AG04449 (cell line): ENCODE data around the gene ARMC5.

Source experiments
- CTCF ChIA-PET: fragments of 350-600 bp; formaldehyde crosslinking; extraction: SDS; loops from one replicate; lab custom pipeline; 2021; ENCODE audit warnings: antibody characterized with exemption; lab: Yijun Ruan, JAX
- POLR2A ChIA-PET: fragments of 400-600, 350-600 bp; formaldehyde crosslinking; extraction: SDS; loops from one replicate; lab custom pipeline; 2020; ENCODE audit warnings: antibody characterized with exemption, inconsistent platforms; lab: Yijun Ruan, JAX
- DNase-seq: peaks from one replicate; pipeline ENCODE4 v3.0.0-alpha.2; 2010; ENCODE audit warnings: low read depth, low spot score
- H3K4me3 ChIP-seq: 2 replicates; pipeline ENCODE4 v1.5.1; 2011; ENCODE audit warnings: low read depth, mild to moderate bottlenecking, control low read depth, low read length
- TF ChIP-seq, protein P1 (sequence below): IDR thresholded peaks from one replicate; pipeline ENCODE4 v1.5.1; 2011; ENCODE audit warnings: mild to moderate bottlenecking, moderate library complexity, low read length, control low read depth, inconsistent platforms; ENCODE audit not compliant: insufficient read depth; ENCODE audit errors: missing control alignments

The ARMC5 gene

DNA sequence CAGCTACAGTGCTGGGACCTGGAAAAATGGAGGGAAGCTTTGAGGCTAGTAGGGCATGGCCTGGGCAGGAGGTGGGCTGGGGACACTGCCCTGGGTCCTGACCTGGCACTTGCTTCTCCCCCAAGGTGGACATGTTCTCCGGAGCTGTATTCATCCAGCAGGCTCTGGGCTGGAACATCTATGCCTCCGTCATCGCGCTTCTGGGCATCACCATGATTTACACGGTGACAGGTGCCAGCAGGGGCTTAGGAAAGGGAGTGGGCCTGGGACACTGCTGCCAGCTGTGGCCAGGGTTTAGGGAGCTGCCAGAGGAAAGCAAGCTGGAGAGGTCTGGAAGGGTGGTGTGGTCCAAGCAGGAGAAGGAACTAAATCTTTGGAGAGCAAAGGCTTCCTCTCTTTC lies 26.7 kb downstream of the ARMC5 start:
- ChIA-PET POLR2A (interaction anchor here (1.0 kb wide), 1 partner anchor 24 kb away, joined by 3 read pairs; no protein-coding TSS in a partner anchor), CTCF (interaction anchor here (1.5 to 2.8 kb wide), 3 partner anchors 11 to 383 kb away, joined by 4 to 11 read pairs (median 10); partner anchors contain the start of gene ARMC5)
- no peak for DNase-seq
- no peak overlapping the region for H3K4me3 ChIP-seq
- TF ChIP-seq, protein P1, sequence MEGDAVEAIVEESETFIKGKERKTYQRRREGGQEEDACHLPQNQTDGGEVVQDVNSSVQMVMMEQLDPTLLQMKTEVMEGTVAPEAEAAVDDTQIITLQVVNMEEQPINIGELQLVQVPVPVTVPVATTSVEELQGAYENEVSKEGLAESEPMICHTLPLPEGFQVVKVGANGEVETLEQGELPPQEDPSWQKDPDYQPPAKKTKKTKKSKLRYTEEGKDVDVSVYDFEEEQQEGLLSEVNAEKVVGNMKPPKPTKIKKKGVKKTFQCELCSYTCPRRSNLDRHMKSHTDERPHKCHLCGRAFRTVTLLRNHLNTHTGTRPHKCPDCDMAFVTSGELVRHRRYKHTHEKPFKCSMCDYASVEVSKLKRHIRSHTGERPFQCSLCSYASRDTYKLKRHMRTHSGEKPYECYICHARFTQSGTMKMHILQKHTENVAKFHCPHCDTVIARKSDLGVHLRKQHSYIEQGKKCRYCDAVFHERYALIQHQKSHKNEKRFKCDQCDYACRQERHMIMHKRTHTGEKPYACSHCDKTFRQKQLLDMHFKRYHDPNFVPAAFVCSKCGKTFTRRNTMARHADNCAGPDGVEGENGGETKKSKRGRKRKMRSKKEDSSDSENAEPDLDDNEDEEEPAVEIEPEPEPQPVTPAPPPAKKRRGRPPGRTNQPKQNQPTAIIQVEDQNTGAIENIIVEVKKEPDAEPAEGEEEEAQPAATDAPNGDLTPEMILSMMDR = no peak

DNA sequence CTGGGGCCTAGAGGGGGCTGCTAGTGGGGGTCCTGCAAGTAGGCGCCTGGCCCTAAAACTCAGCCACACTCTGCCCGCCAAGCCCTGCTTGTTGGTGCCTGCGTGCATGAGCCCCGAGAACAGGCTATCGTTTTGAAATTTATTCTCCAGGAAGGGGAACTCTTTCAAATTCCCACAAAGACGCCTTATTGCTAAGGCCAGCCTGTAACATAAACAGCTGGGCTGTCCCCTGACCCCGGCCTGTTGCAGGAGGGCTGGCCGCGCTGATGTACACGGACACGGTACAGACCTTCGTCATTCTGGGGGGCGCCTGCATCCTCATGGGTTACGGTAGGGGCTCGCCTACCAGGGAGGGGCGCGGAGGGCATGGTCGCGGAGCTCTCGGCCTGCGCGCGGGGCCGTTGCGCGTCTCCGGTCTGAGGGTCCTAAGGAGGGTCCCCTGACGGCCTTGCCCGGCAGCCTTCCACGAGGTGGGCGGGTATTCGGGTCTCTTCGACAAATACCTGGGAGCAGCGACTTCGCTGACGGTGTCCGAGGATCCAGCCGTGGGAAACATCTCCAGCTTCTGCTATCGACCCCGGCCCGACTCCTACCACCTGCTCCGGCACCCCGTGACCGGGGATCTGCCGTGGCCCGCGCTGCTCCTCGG lies 27.9 kb downstream of the ARMC5 start:
- POLR2A ChIA-PET = interaction anchor here (1.1 to 2.4 kb wide), 3 partner anchors 13 to 226 kb away, joined by 4 to 8 read pairs (median 5); partner anchors contain the start of gene RUSF1
- TF ChIP-seq, protein P1 = no peak
- DNase-seq = no peak
- CTCF ChIA-PET = interaction anchor here (1.5 to 2.8 kb wide), 3 partner anchors 12 to 381 kb away, joined by 4 to 11 read pairs (median 10); partner anchors contain the start of gene ARMC5
- H3K4me3 ChIP-seq = peak overlapping the region; percentile 55

DNA sequence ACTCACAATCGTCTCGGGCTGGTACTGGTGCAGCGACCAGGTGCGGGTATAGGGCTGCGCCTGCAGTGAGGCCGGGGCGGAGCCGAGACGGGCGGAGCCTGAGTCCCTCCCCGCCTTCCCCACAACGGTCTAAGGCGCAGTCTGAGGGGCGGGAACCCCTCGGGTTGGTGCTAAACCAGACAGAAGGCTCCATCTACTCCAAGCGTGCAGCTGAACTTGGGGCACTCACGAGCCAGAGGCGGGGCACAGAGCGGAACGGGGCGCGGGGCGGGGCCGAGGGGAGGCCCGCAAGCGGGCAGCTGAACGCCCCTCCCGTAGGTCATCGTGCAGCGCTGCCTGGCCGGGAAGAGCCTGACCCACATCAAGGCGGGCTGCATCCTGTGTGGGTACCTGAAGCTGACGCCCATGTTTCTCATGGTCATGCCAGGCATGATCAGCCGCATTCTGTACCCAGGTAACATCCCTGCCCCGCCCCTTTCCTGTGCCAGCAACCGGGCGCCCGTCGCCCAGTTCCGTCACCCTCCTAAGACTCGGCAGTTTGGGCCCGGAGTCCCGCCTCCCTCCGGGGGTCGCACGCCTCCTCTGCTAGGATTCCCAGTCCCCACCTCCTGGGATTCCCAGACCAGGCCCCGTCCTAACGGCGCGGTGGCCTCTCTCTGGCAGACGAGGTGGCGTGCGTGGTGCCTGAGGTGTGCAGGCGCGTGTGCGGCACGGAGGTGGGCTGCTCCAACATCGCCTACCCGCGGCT lies 28.6 kb downstream of the ARMC5 start:
- ChIA-PET CTCF (interaction anchor here (1.3 to 2.8 kb wide), 4 partner anchors 9 to 381 kb away, joined by 4 to 11 read pairs (median 7); partner anchors contain the start of gene ARMC5), POLR2A (interaction anchor here (1.1 to 2.4 kb wide), 5 partner anchors 13 to 225 kb away, joined by 4 to 8 read pairs (median 6); partner anchors contain the start of gene RUSF1)
- TF ChIP-seq, protein P1 = no peak
- peak overlapping the region; percentile 55 for H3K4me3 ChIP-seq
- no peak for DNase-seq

DNA sequence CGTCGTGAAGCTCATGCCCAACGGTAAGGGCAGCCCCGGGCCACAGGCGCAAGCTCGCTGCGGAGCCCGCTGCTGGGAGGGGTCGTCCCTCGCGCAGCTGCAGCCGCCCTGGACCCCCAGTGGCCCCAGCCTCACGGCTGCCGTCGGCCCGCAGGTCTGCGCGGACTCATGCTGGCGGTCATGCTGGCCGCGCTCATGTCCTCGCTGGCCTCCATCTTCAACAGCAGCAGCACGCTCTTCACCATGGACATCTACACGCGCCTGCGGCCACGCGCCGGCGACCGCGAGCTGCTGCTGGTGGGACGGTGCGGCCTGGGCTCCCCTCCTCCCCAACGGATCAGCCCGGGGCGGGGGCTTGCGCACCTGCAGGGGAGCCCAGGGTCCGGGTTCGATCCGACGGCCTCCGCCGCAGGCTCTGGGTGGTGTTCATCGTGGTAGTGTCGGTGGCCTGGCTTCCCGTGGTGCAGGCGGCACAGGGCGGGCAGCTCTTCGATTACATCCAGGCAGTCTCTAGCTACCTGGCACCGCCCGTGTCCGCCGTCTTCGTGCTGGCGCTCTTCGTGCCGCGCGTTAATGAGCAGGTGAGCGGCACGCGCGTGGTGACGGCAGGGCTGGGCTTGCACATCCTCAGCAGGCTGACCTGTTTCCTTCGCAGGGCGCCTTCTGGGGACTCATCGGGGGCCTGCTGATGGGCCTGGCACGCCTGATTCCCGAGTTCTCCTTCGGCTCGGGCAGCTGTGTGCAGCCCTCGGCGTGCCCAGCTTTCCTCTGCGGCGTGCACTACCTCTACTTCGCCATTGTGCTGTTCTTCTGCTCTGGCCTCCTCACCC lies 29.4 kb downstream of the ARMC5 start:
- ChIA-PET CTCF (interaction anchor here (1.3 to 2.8 kb wide), 3 partner anchors 8 to 380 kb away, joined by 4 to 11 read pairs (median 4); no protein-coding TSS in a partner anchor), POLR2A (interaction anchor here (1.2 to 2.4 kb wide), 4 partner anchors 12 to 20 kb away, joined by 5 to 8 read pairs (median 6); partner anchors contain the start of gene RUSF1)
- no peak for DNase-seq
- H3K4me3 ChIP-seq = peak overlapping the region; percentile 55
- TF ChIP-seq, protein P1 = no peak

DNA sequence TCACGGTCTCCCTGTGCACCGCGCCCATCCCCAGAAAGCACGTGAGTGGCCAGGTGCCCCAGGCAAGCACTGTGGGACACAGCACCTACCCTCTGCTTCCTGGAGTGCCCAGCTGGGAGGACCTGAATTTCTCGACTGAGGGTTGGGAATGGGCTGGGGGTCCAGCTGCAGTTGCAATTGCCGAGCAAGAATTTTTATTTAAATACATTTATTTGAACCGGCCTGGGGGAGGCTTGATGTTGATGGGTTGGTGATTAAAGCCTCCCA lies 29.9 kb downstream of the ARMC5 start:
- ChIA-PET POLR2A (interaction anchor here (1.0 to 2.4 kb wide), 2 partner anchors 8 to 15 kb away, joined by 3 to 8 read pairs; no protein-coding TSS in a partner anchor), CTCF (interaction anchor here (1.4 kb wide), 1 partner anchor 380 kb away, joined by 4 read pairs; no protein-coding TSS in a partner anchor)
- no peak for DNase-seq
- TF ChIP-seq, protein P1 = no peak
- H3K4me3 ChIP-seq = no peak overlapping the region
